BLaER1 (cell line): ENCODE measurements around the gene BMAL1.
A peak's percentile ranks its signal among the peaks of the same experiment; 100 is the strongest.
"Not testable (repeated sequence)": the region's sequence is repeated elsewhere in the genome, so short reads cannot be mapped to it uniquely, and the experiment has no call there.

ENCODE experiments used
- H3K27ac ChIP-seq: shearing (Covaris generic); formaldehyde crosslinking; 2 replicates; pipeline ENCODE4 v1.8.1; 2022
- H3K27me3 ChIP-seq: shearing (Covaris generic); formaldehyde crosslinking; 2 replicates; pipeline ENCODE4 v1.8.1; 2022
- H3K36me3 ChIP-seq: shearing (Covaris generic); formaldehyde crosslinking; 2 replicates; pipeline ENCODE4 v1.8.1; 2022
- H3K4me1 ChIP-seq: shearing (Covaris generic); formaldehyde crosslinking; 2 replicates; pipeline ENCODE4 v1.8.1; 2022
- H3K4me2 ChIP-seq: shearing (Covaris generic); formaldehyde crosslinking; 2 replicates; pipeline ENCODE4 v1.8.1; 2022
- H3K4me3 ChIP-seq: shearing (Covaris generic); formaldehyde crosslinking; 2 replicates; pipeline ENCODE4 v1.8.1; 2022
- H3K9ac ChIP-seq: shearing (Covaris generic); formaldehyde crosslinking; 2 replicates; pipeline ENCODE4 v1.8.1; 2022
- H3K9me3 ChIP-seq: shearing (Covaris generic); formaldehyde crosslinking; 2 replicates; pipeline ENCODE4 v1.8.1; 2022
- H4K20me1 ChIP-seq: shearing (Covaris generic); formaldehyde crosslinking; 2 replicates; pipeline ENCODE4 v1.8.1; 2022
- Cebpa-rat ChIP-seq: shearing (Covaris generic); IDR thresholded peaks from 2 replicates; pipeline ENCODE4 v1.8.1; 2022

The BMAL1 gene

GRCh38 chr11:13242564-13242963 is 35.0 kb upstream of the BMAL1 start:
- Histone ChIP-seq H3K27me3 (no peaks in the 10 kb centered on the region), H3K4me3 (no peak overlapping the region), H4K20me1 (no peaks in the 10 kb centered on the region), H3K27ac (no peak overlapping the region), H3K36me3 (no peaks in the 10 kb centered on the region), H3K4me1 (no peaks in the 10 kb centered on the region), H3K9me3 (no peaks in the 10 kb centered on the region), H3K9ac (no peak overlapping the region), H3K4me2 (no peak overlapping the region)
- TF ChIP-seq Cebpa-rat = no peak

- TF ChIP-seq Cebpa-rat = no peak
- no peak overlapping the region for H3K27ac ChIP-seq
- H3K9me3 ChIP-seq = no peaks in the 10 kb centered on the region
- H3K36me3 ChIP-seq = no peaks in the 10 kb centered on the region
- no peaks in the 10 kb centered on the region for H4K20me1 ChIP-seq
- no peaks in the 10 kb centered on the region for H3K27me3 ChIP-seq
- no peak overlapping the region for H3K4me2 ChIP-seq
- no peak overlapping the region for H3K4me3 ChIP-seq
- no peak overlapping the region for H3K9ac ChIP-seq
- no peaks in the 10 kb centered on the region for H3K4me1 ChIP-seq
Observed at GRCh38 chr11:13247606-13248296, 29.8 kb upstream of the BMAL1 start.

GRCh38 chr11:13249177-13249576 is 28.4 kb upstream of the BMAL1 start:
- H3K4me2 ChIP-seq = no peak overlapping the region
- no peaks in the 10 kb centered on the region for H3K9me3 ChIP-seq
- no peaks in the 10 kb centered on the region for H3K4me1 ChIP-seq
- H3K9ac ChIP-seq = no peak overlapping the region
- no peaks in the 10 kb centered on the region for H4K20me1 ChIP-seq
- no peaks in the 10 kb centered on the region for H3K27me3 ChIP-seq
- H3K4me3 ChIP-seq = no peak overlapping the region
- no peak overlapping the region for H3K27ac ChIP-seq
- H3K36me3 ChIP-seq = no peaks in the 10 kb centered on the region
- TF ChIP-seq Cebpa-rat = peak; percentile 12; the same call in 1 of the 2 replicates

GRCh38 chr11:13249992-13250391 is 27.6 kb upstream of the BMAL1 start:
- Histone ChIP-seq H3K4me1 (no peaks in the 10 kb centered on the region), H3K27me3 (no peaks in the 10 kb centered on the region), H3K9ac (no peak overlapping the region), H3K36me3 (no peaks in the 10 kb centered on the region), H3K27ac (no peak overlapping the region), H4K20me1 (no peaks in the 10 kb centered on the region), H3K9me3 (no peaks in the 10 kb centered on the region), H3K4me3 (no peak overlapping the region), H3K4me2 (no peak overlapping the region)
- TF ChIP-seq Cebpa-rat = no peak

- no peaks in the 10 kb centered on the region for H3K4me1 ChIP-seq
Observed at GRCh38 chr11:13251966-13252365, 25.6 kb upstream of the BMAL1 start.

GRCh38 chr11:13252438-13252837 is 25.2 kb upstream of the BMAL1 start:
- H3K4me2 ChIP-seq = no peak overlapping the region
- no peaks in the 10 kb centered on the region for H4K20me1 ChIP-seq
- H3K4me1 ChIP-seq = no peaks in the 10 kb centered on the region
- no peak overlapping the region for H3K27ac ChIP-seq
- H3K36me3 ChIP-seq = no peaks in the 10 kb centered on the region
- H3K27me3 ChIP-seq = no peaks in the 10 kb centered on the region
- no peak overlapping the region for H3K9ac ChIP-seq
- no peak for TF ChIP-seq Cebpa-rat
- no peaks in the 10 kb centered on the region for H3K9me3 ChIP-seq
- H3K4me3 ChIP-seq = no peak overlapping the region

More at GRCh38 chr11:13251966-13252365, 25.6 kb upstream of the BMAL1 start:
- no peaks in the 10 kb centered on the region for H3K36me3 ChIP-seq
- no peak overlapping the region for H3K9ac ChIP-seq
- H3K27me3 ChIP-seq = no peaks in the 10 kb centered on the region
- H3K27ac ChIP-seq = no peak overlapping the region
- TF ChIP-seq Cebpa-rat = no peak
- no peak overlapping the region for H3K4me2 ChIP-seq
- no peaks in the 10 kb centered on the region for H4K20me1 ChIP-seq
- no peak overlapping the region for H3K4me3 ChIP-seq
- no peaks in the 10 kb centered on the region for H3K9me3 ChIP-seq

- H3K4me3 ChIP-seq = no peak overlapping the region
- H4K20me1 ChIP-seq = no peaks in the 10 kb centered on the region
- H3K4me1 ChIP-seq = no peaks in the 10 kb centered on the region
- no peaks in the 10 kb centered on the region for H3K9me3 ChIP-seq
- H3K4me2 ChIP-seq = no peak overlapping the region
- H3K27ac ChIP-seq = no peak overlapping the region
- no peaks in the 10 kb centered on the region for H3K27me3 ChIP-seq
- H3K36me3 ChIP-seq = no peaks in the 10 kb centered on the region
- H3K9ac ChIP-seq = no peak overlapping the region
- TF ChIP-seq Cebpa-rat = no peak
Observed at GRCh38 chr11:13256216-13256615, 21.4 kb upstream of the BMAL1 start.

GRCh38 chr11:13258061-13258460 is 19.5 kb upstream of the BMAL1 start:
- H3K4me2 ChIP-seq, H3K9ac ChIP-seq, H3K4me3 ChIP-seq, H3K27me3 ChIP-seq, H3K9me3 ChIP-seq, H4K20me1 ChIP-seq, H3K4me1 ChIP-seq, H3K27ac ChIP-seq, H3K36me3 ChIP-seq: not testable (repeated sequence)

GRCh38 chr11:13258855-13259254 is 18.7 kb upstream of the BMAL1 start:
- Histone ChIP-seq H3K36me3 (no peaks in the 10 kb centered on the region), H3K4me3 (no peak overlapping the region), H3K9me3 (no peaks in the 10 kb centered on the region), H4K20me1 (no peaks in the 10 kb centered on the region), H3K27me3 (no peaks in the 10 kb centered on the region), H3K9ac (no peak overlapping the region), H3K27ac (no peak overlapping the region), H3K4me2 (no peak overlapping the region), H3K4me1 (no peaks in the 10 kb centered on the region)
- TF ChIP-seq Cebpa-rat = no peak

GRCh38 chr11:13259374-13259773 is 18.2 kb upstream of the BMAL1 start:
- no peak overlapping the region for H3K4me2 ChIP-seq
- no peaks in the 10 kb centered on the region for H3K36me3 ChIP-seq
- no peaks in the 10 kb centered on the region for H3K27me3 ChIP-seq
- no peaks in the 10 kb centered on the region for H4K20me1 ChIP-seq
- H3K9me3 ChIP-seq = no peaks in the 10 kb centered on the region
- TF ChIP-seq Cebpa-rat = no peak
- no peak overlapping the region for H3K9ac ChIP-seq
- no peak overlapping the region for H3K4me3 ChIP-seq
- H3K27ac ChIP-seq = no peak overlapping the region
- no peaks in the 10 kb centered on the region for H3K4me1 ChIP-seq
